H1 (cell line): ENCODE results near the gene SOCS3. TPM values are rescaled to one million over a fixed set of nuclear protein-coding genes. Genes with fewer than 3 reads are reported as not detected.

ENCODE experiments used
- CTCF ChIA-PET: fragments of 300-600 bp; sonication (Branson Sonifier 250); formaldehyde crosslinking; loops from one replicate; lab custom pipeline; 2021; ENCODE audit not compliant: partially characterized antibody; lab: Charles Lee
- POLR2A ChIA-PET: fragments of 300-600 bp; sonication (Branson Sonifier 250); formaldehyde crosslinking; loops from one replicate; lab custom pipeline; 2021; ENCODE audit warnings: inconsistent platforms; ENCODE audit not compliant: partially characterized antibody; lab: Charles Lee
- DNase-seq, 2 experiments: peaks; one replicate each; pipeline versions ENCODE4 v3.0.0 to v3.0.0-alpha.2; 2010 to 2022; ENCODE audit warnings: low spot score in 2 of 2, low read depth in 1 of 2, mixed read lengths in 1 of 2
- FAIRE-seq: peaks from 2 replicates; lab custom pipeline; 2011; peaks lifted over from hg19 to GRCh38; lab: Jason Lieb, UNC
- H2AFZ ChIP-seq: 2 replicates; pipeline ENCODE4 v1.8.1; 2012; ENCODE audit warnings: low read length, inconsistent platforms
- H2AK5ac ChIP-seq: 2 replicates; pipeline ENCODE4 v1.6.1; 2013; ENCODE audit warnings: low read depth, low read length
- H2BK120ac ChIP-seq: replicated peaks from 2 replicates; pipeline ENCODE3; 2013; ENCODE audit warnings: low read depth, low read length, inconsistent platforms
- H2BK12ac ChIP-seq: 2 replicates; pipeline ENCODE4 v1.6.1; 2013; ENCODE audit warnings: low read depth, low read length
- H2BK15ac ChIP-seq: 2 replicates; pipeline ENCODE4 v1.6.1; 2013; ENCODE audit warnings: low read length
- H2BK20ac ChIP-seq: 2 replicates; pipeline ENCODE4 v1.6.1; 2013; ENCODE audit warnings: low read length
- H2BK5ac ChIP-seq: 2 replicates; pipeline ENCODE4 v1.6.1; 2013; ENCODE audit warnings: low read depth, low read length
- H3K14ac ChIP-seq: 2 replicates; pipeline ENCODE4 v1.6.1; 2013; ENCODE audit warnings: inconsistent platforms; ENCODE audit not compliant: insufficient read length
- H3K18ac ChIP-seq: 2 replicates; pipeline ENCODE4 v1.6.1; 2013; ENCODE audit warnings: low read length; ENCODE audit errors: extremely low read depth
- H3K23ac ChIP-seq: 2 replicates; pipeline ENCODE4 v1.6.1; 2013; ENCODE audit warnings: inconsistent platforms; ENCODE audit not compliant: insufficient read length
- H3K23me2 ChIP-seq: 2 replicates; pipeline ENCODE4 v1.6.1; 2013; ENCODE audit warnings: low read depth, low read length
- H3K27ac ChIP-seq: 2 replicates; pipeline ENCODE4 v1.6.1; 2011; ENCODE audit warnings: low read depth, low read length, inconsistent platforms
- H3K27me3 ChIP-seq, 4 experiments: replicated peaks in 1 of 4; 1 replicate in 1 of 4; 2 replicates in 3 of 4; pipeline versions ENCODE4 v1.6.1 to v1.8.1; 2011 to 2013; ENCODE audit warnings: low read length in 3 of 4, mild to moderate bottlenecking in 3 of 4, inconsistent platforms in 2 of 4, mixed read lengths in 2 of 4, moderate library complexity in 1 of 4; ENCODE audit not compliant: control insufficient read depth in 3 of 4, insufficient read depth in 3 of 4; ENCODE audit errors: extremely low read depth in 1 of 4
- H3K36me3 ChIP-seq, 4 experiments: 2 replicates each; pipeline versions ENCODE4 v1.6.1 to v1.8.1; 2011 to 2013; ENCODE audit warnings: mild to moderate bottlenecking in 4 of 4, low read length in 3 of 4, moderate library complexity in 2 of 4, control low read depth in 1 of 4, inconsistent platforms in 1 of 4; ENCODE audit not compliant: insufficient read depth in 4 of 4, control insufficient read depth in 2 of 4
- H3K4ac ChIP-seq: replicated peaks from 2 replicates; pipeline ENCODE3; 2013; ENCODE audit warnings: low read length, low read depth, mixed read lengths, inconsistent platforms; ENCODE audit not compliant: insufficient read length
- H3K4me1 ChIP-seq, 4 experiments: replicated peaks in 1 of 4; 1 replicate in 1 of 4; 2 replicates in 3 of 4; pipeline versions ENCODE4 v1.6.1 to v1.8.1; 2011 to 2013; ENCODE audit warnings: low read length in 3 of 4, inconsistent platforms in 2 of 4, mixed read lengths in 1 of 4; ENCODE audit not compliant: insufficient read depth in 4 of 4, control insufficient read depth in 3 of 4
- H3K4me2 ChIP-seq, 2 experiments: 2 replicates each; pipeline versions ENCODE4 v1.6.1 to v1.8.1; 2011 to 2013; ENCODE audit warnings: low read depth in 2 of 2, low read length in 2 of 2, control low read depth in 1 of 2, inconsistent platforms in 1 of 2, mild to moderate bottlenecking in 1 of 2; ENCODE audit not compliant: insufficient read depth in 1 of 2
- H3K4me3 ChIP-seq, 4 experiments: fragments of 200-600, 300-600 bp in 1 of 4; sonication (generic), shearing (Covaris generic), sonication (Bioruptor Twin) in 1 of 4; 2 replicates each; pipeline versions ENCODE4 v1.5.1 to v1.8.1; 2011 to 2016; ENCODE audit warnings: low read length in 4 of 4, low read depth in 3 of 4, control low read depth in 2 of 4, inconsistent platforms in 2 of 4, mild to moderate bottlenecking in 2 of 4, mixed read lengths in 1 of 4, moderate library complexity in 1 of 4; ENCODE audit not compliant: insufficient read depth in 2 of 4; ENCODE audit errors: extremely low read depth in 1 of 4
- H3K56ac ChIP-seq: replicated peaks from 2 replicates; pipeline ENCODE3; 2013; ENCODE audit warnings: low read depth, mild to moderate bottlenecking, mixed read lengths, low read length, inconsistent platforms; ENCODE audit not compliant: insufficient read length
- H3K79me1 ChIP-seq: 2 replicates; pipeline ENCODE4 v1.6.1; 2013; ENCODE audit warnings: low read depth, low read length, control low read depth
- H3K79me2 ChIP-seq, 2 experiments: 2 replicates each; pipeline versions ENCODE4 v1.6.1 to v1.8.1; 2012 to 2013; ENCODE audit warnings: low read length in 2 of 2, mild to moderate bottlenecking in 2 of 2, inconsistent platforms in 1 of 2; ENCODE audit not compliant: insufficient read depth in 2 of 2, control insufficient read depth in 1 of 2
- H3K9ac ChIP-seq, 4 experiments: replicated peaks in 1 of 4; 1 replicate in 1 of 4; 2 replicates in 3 of 4; pipeline versions ENCODE4 v1.6.1 to v1.8.1; 2011 to 2013; ENCODE audit warnings: low read depth in 3 of 4, low read length in 3 of 4, control low read depth in 2 of 4, mild to moderate bottlenecking in 2 of 4, moderate library complexity in 2 of 4, inconsistent platforms in 1 of 4; ENCODE audit errors: extremely low read depth in 1 of 4
- H3K9me3 ChIP-seq, 2 experiments: 2 replicates each; pipeline versions ENCODE4 v1.6.1 to v1.8.1; 2012 to 2013; ENCODE audit warnings: mild to moderate bottlenecking in 2 of 2, moderate library complexity in 2 of 2, control low read depth in 1 of 2, inconsistent platforms in 1 of 2, low read depth in 1 of 2, low read length in 1 of 2, mixed read lengths in 1 of 2; ENCODE audit not compliant: insufficient read depth in 2 of 2
- H4K20me1 ChIP-seq, 2 experiments: replicated peaks in 1 of 2; 2 replicates each; pipeline versions ENCODE3 to v1.8.1; 2011 to 2013; ENCODE audit warnings: inconsistent platforms in 2 of 2, low read length in 2 of 2, mild to moderate bottlenecking in 1 of 2; ENCODE audit not compliant: insufficient read depth in 2 of 2, control insufficient read depth in 1 of 2
- H4K5ac ChIP-seq: 2 replicates; pipeline ENCODE4 v1.6.1; 2013; ENCODE audit warnings: low read length, low read depth, mixed read lengths, inconsistent platforms; ENCODE audit not compliant: insufficient read length
- H4K8ac ChIP-seq: 2 replicates; pipeline ENCODE4 v1.8.0; 2013; ENCODE audit warnings: mild to moderate bottlenecking, moderate library complexity, low read length, inconsistent platforms; ENCODE audit not compliant: insufficient read depth; ENCODE audit errors: extremely low read depth
- H4K91ac ChIP-seq: replicated peaks from 2 replicates; pipeline ENCODE3; 2013; ENCODE audit warnings: low read length, mixed read lengths, inconsistent platforms; ENCODE audit not compliant: insufficient read length
- ATF2 ChIP-seq: IDR thresholded peaks from 2 replicates; pipeline ENCODE4 v1.6.1; 2012; ENCODE audit warnings: low read length, inconsistent platforms
- WGBS, 2 experiments: shearing (Covaris generic) in 1 of 2; methylation state at CpG; one replicate each; pipeline versions ENCODE4 v1.1.6 to v1.1.7; 2013 to 2015; ENCODE audit warnings: low lambda C conversion rate in 2 of 2, mixed read lengths in 2 of 2, inconsistent platforms in 1 of 2, low coverage in 1 of 2, missing lambda C conversion rate in 1 of 2; ENCODE audit not compliant: insufficient replicate concordance in 2 of 2, insufficient coverage in 1 of 2, insufficient read length in 1 of 2; ENCODE audit errors: extremely low coverage in 1 of 2, missing lambda C conversion rate in 1 of 2; 5-methylcytosine and 5-hydroxymethylcytosine counted together
- polyA plus RNA-seq, 7 experiments: library from polyadenylated mRNA; depleted of rRNA in 3 of 7; stranded (reverse) in 5 of 7; unstranded in 2 of 7; fragments of >200 nt in 5 of 7; fragments of 200-250 nt in 2 of 7; gene quantifications; 1 replicate in 5 of 7; 2 replicates in 1 of 7; 4 replicates in 1 of 7; pipeline versions ENCODE4 v1.2.1 to v1.2.3, GENCODE V29; 2011 to 2013; ENCODE audit warnings: missing spikeins in 2 of 7, mixed read lengths in 2 of 7
- total RNA-seq: library from RNA; stranded (reverse); fragmentation: NEBNext Ultra II Directional; extraction: Animal tissue kit (Norgen Biotek cat#: 25700); gene quantifications from 2 replicates; pipeline ENCODE4 v1.2.1, GENCODE V29; 2021

SOCS3 gene
- total and polyA plus RNA-seq, 2 of the 8 experiments (the other 6 are each of a cell fraction or from before 2014, with no cell fraction given) = 10.1 to 47.9 TPM

DNA sequence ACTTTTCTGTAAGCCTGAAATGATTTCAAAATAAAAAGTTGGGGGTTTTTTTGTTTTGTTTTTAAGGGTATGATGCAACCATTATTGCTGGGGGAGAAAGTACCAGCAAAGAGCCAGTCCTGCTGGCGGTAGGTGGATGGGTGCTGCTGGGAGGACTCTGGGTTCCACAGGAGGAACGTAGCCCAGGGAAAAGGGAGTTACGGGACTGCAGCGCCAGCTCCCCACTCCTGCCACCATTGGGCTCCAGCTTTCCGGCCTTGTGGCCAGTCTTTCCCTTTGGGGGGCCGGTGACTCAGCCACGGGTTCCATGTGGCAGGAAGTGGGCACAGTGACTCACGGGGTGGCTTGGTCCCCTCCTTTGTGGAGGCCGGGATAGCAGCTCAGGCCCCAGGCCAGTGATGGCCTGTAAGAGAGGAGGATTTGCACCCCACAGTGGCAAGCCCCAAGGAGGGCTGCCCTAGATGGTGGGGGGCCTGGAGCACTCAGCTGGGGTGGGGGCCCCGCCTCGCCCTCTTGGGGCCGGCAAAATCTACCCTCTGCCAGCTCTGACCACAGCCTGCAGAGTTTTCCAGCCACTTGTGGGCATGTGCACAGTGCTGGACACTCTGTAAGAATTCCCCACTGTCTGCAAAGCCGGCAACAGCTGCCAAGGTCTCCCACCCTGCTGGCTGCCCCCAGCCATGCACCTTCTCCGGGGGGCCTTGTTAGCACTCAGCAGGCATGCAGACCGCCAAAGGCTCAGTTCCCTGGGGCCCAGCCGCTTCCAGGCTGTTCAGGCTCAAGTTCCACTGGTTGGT lies 30.4 kb downstream of the SOCS3 start:
- H2AK5ac ChIP-seq = no peak overlapping the region
- H2BK120ac ChIP-seq = no peak overlapping the region
- H3K27me3 ChIP-seq = no peaks in the 10 kb centered on the region; a peak in 1 of 7 replicates
- H3K14ac ChIP-seq = no peak overlapping the region
- H3K4me2 ChIP-seq = no peak overlapping the region
- ChIA-PET POLR2A (interaction anchor here (1.0 to 2.4 kb wide), 4 partner anchors 13 to 36 kb away, joined by 3 to 8 read pairs (median 4); no protein-coding TSS in a partner anchor), CTCF (interaction anchor here (0.5 to 1.7 kb wide), 7 partner anchors 9 to 1397 kb away, joined by 3 to 6 read pairs (median 3); no protein-coding TSS in a partner anchor)
- peak overlapping the region; percentile 35; the same call in 1 of the 2 replicates for H2BK5ac ChIP-seq
- no peak overlapping the region for H4K8ac ChIP-seq
- H4K20me1 ChIP-seq = no peaks in the 10 kb centered on the region
- no peak overlapping the region; the same call in 1 of the 2 replicates for H3K18ac ChIP-seq
- no peaks in the 10 kb centered on the region for H3K79me1 ChIP-seq
- H2BK15ac ChIP-seq = peak overlapping the region; percentile 92; the same call in 1 of the 2 replicates
- no peak overlapping the region for H3K4me3 ChIP-seq
- no peak for DNase-seq
- H4K91ac ChIP-seq = no peak overlapping the region
- H3K9me3 ChIP-seq = no peaks in the 10 kb centered on the region
- H2AFZ ChIP-seq = no peak overlapping the region
- no peak overlapping the region for H3K23ac ChIP-seq
- 87% methylated on average over 16 of the region's 16 CpGs; no CpG with 5 or more reads in 1 of the 2 experiments for WGBS, 2 experiments
- no peak overlapping the region for H3K56ac ChIP-seq
- no peak overlapping the region for H3K27ac ChIP-seq
- H3K4me1 ChIP-seq = peaks cover 0 to 13% (median 12%) of the 10 kb centered on the region in 4 experiments; a peak in 6 of 7 replicates
- no peak overlapping the region for H3K9ac ChIP-seq
- H3K36me3 ChIP-seq = no peaks in the 10 kb centered on the region
- H3K23me2 ChIP-seq = no peaks in the 10 kb centered on the region
- H3K79me2 ChIP-seq = no peaks in the 10 kb centered on the region
- no peak overlapping the region for H4K5ac ChIP-seq
- H2BK20ac ChIP-seq = no peak overlapping the region
- no peak for FAIRE-seq
- no peak overlapping the region for H3K4ac ChIP-seq
- no peak overlapping the region for H2BK12ac ChIP-seq
- TF ChIP-seq ATF2 = no peak
